GM12878 (cell line): ENCODE results near the gene FSTL1. TPM values are rescaled to one million over a fixed set of nuclear protein-coding genes. Genes with fewer than 3 reads are reported as not detected.

Experiments
- ATAC-seq: fragments of 200-7000 bp; cut with Tn5 transposase; 3 replicates; pipeline ENCODE4 v1.9.1; 2020; ENCODE audit warnings: mild to moderate bottlenecking, moderate library complexity
- BruUV-seq: library from RNA; stranded (reverse); fragments of 400-500 nt; replicated peaks from 2 replicates; lab custom pipeline; 2021; lab: Mats Ljungman, UMichigan
- CTCF ChIA-PET: fragments of 300-600 bp; sonication (Branson Sonifier 250); formaldehyde crosslinking; extraction: SDS; loops from one replicate; lab custom pipeline; 2021; ENCODE audit warnings: inconsistent platforms; lab: Yijun Ruan, JAX
- POLR2A ChIA-PET: fragments of 350-600 bp; formaldehyde crosslinking; extraction: SDS; loops from one replicate; lab custom pipeline; 2021; ENCODE audit warnings: inconsistent platforms; lab: Charles Lee
- RAD21 ChIA-PET: fragments of 300-600 bp; sonication (Branson Sonifier 250); formaldehyde crosslinking; loops from one replicate; lab custom pipeline; 2023; ENCODE audit warnings: antibody characterized with exemption; ENCODE audit not compliant: unreplicated experiment; lab: Charles Lee
- SMC1A ChIA-PET: fragments of 300-600 bp; sonication (Branson Sonifier 250); formaldehyde crosslinking; loops from one replicate; lab custom pipeline; 2023; ENCODE audit not compliant: unreplicated experiment, uncharacterized antibody; lab: Charles Lee
- DNase-seq: peaks from one replicate; pipeline ENCODE4 v3.0.0-alpha.2; 2011; ENCODE audit warnings: low read depth, low spot score
- FAIRE-seq: peaks from 3 replicates; lab custom pipeline; 2011; peaks lifted over from hg19 to GRCh38; lab: Jason Lieb, UNC
- H2AFZ ChIP-seq: 2 replicates; pipeline ENCODE4 v1.6.0; 2011; ENCODE audit warnings: low read depth, low read length, control low read depth; ENCODE audit not compliant: control insufficient read depth
- H3K27ac ChIP-seq: 2 replicates; pipeline ENCODE4 v1.5.1; 2011; ENCODE audit warnings: control low read depth; ENCODE audit not compliant: control insufficient read depth, insufficient read depth
- H3K27me3 ChIP-seq, 2 experiments: replicated peaks in 1 of 2; 2 replicates each; pipeline versions ENCODE4 v1.6.0 to v1.6.1; 2011; ENCODE audit warnings: low read length in 1 of 2; ENCODE audit not compliant: control insufficient read depth in 2 of 2, insufficient read depth in 2 of 2
- H3K36me3 ChIP-seq, 2 experiments: 2 replicates each; pipeline ENCODE4 v1.5.1; 2011; ENCODE audit warnings: low read length in 1 of 2; ENCODE audit not compliant: control insufficient read depth in 2 of 2, insufficient read depth in 2 of 2
- H3K4me1 ChIP-seq: 2 replicates; pipeline ENCODE4 v1.6.1; 2011; ENCODE audit warnings: mild to moderate bottlenecking, low read length, moderate library complexity, mixed read lengths; ENCODE audit not compliant: control insufficient read depth, insufficient read depth
- H3K4me2 ChIP-seq: 2 replicates; pipeline ENCODE4 v1.6.0; 2011; ENCODE audit warnings: control low read depth; ENCODE audit not compliant: control insufficient read depth, insufficient read depth
- H3K4me3 ChIP-seq: fragments of 200-600 bp; sonication (generic); 2 replicates; pipeline ENCODE4 v1.5.1; 2016
- H3K79me2 ChIP-seq: 2 replicates; pipeline ENCODE4 v1.6.0; 2011; ENCODE audit warnings: low read length; ENCODE audit not compliant: control insufficient read depth, insufficient read depth
- H3K9ac ChIP-seq: 2 replicates; pipeline ENCODE4 v1.8.0; 2011; ENCODE audit warnings: low read length, control low read depth, mixed read lengths; ENCODE audit not compliant: control insufficient read depth, insufficient read depth
- H3K9me3 ChIP-seq: replicated peaks from 3 replicates; pipeline ENCODE4 v1.5.1; 2011; ENCODE audit warnings: mild to moderate bottlenecking, low read length; ENCODE audit not compliant: control insufficient read depth, insufficient read depth
- H4K20me1 ChIP-seq: 2 replicates; pipeline ENCODE4 v1.6.0; 2011; ENCODE audit not compliant: control insufficient read depth, insufficient read depth
- BMI1 ChIP-seq: fragments of 450-650 bp; IDR thresholded peaks from 2 replicates; pipeline ENCODE4 v1.6.1; 2016; ENCODE audit warnings: mild to moderate bottlenecking, moderate library complexity, borderline replicate concordance
- GABPA ChIP-seq: IDR thresholded peaks from 2 replicates; pipeline ENCODE4 v1.6.1; 2014; ENCODE audit warnings: antibody characterized with exemption, low read depth, mild to moderate bottlenecking, inconsistent platforms
- JUNB ChIP-seq: IDR thresholded peaks from 2 replicates; pipeline ENCODE4 v1.6.1; 2016; ENCODE audit warnings: antibody characterized with exemption, mild to moderate bottlenecking
- NRF1 ChIP-seq: conservative IDR thresholded peaks from 2 replicates; pipeline ENCODE4 v1.6.1; 2011; ENCODE audit warnings: mild to moderate bottlenecking, low read depth, low read length, improper control_type of control experiment
- PAX5 ChIP-seq: IDR thresholded peaks from 2 replicates; pipeline ENCODE4 v1.6.1; 2011; ENCODE audit warnings: low read depth, low read length, borderline replicate concordance
- PAX8 ChIP-seq: fragments of 450-650 bp; IDR thresholded peaks from 2 replicates; pipeline ENCODE4 v1.6.1; 2017; ENCODE audit warnings: mild to moderate bottlenecking, moderate library complexity
- PKNOX1 ChIP-seq: fragments of 450-650 bp; IDR thresholded peaks from 2 replicates; pipeline ENCODE4 v1.6.1; 2016; ENCODE audit warnings: mild to moderate bottlenecking
- POLR2AphosphoS5 ChIP-seq: IDR thresholded peaks from 2 replicates; pipeline ENCODE4 v1.6.1; 2011; ENCODE audit warnings: mild to moderate bottlenecking, low read length, inconsistent platforms
- POU2F2 ChIP-seq: IDR thresholded peaks from 3 replicates; pipeline ENCODE4 v1.6.1; 2011; ENCODE audit warnings: low read depth, mild to moderate bottlenecking, low read length, borderline replicate concordance
- TAF1 ChIP-seq: IDR thresholded peaks from 2 replicates; pipeline ENCODE4 v1.6.1; 2011; ENCODE audit warnings: mild to moderate bottlenecking, low read depth, low read length, borderline replicate concordance
- ZNF207 ChIP-seq: fragments of 450-650 bp; IDR thresholded peaks from 2 replicates; pipeline ENCODE4 v1.6.1; 2014; ENCODE audit warnings: antibody characterized with exemption, mild to moderate bottlenecking, borderline replicate concordance
- ZNF687 ChIP-seq: fragments of 450-650 bp; IDR thresholded peaks from 2 replicates; pipeline ENCODE4 v1.6.1; 2017; ENCODE audit warnings: mild to moderate bottlenecking, moderate library complexity
- whole genome bisulfite sequencing: methylation state at CpG from one replicate; pipeline ENCODE4 v1.1.6; 2016; ENCODE audit warnings: low lambda C conversion rate; ENCODE audit not compliant: insufficient replicate concordance, insufficient coverage; ENCODE audit errors: missing lambda C conversion rate; 5-methylcytosine and 5-hydroxymethylcytosine counted together
- in situ Hi-C: fragments of 300-500 bp; cut with MboI; formaldehyde crosslinking; loops from 9 replicates; pipeline ENCODE4 v1.14.3; 2018; ENCODE audit warnings: mixed read lengths
- intact Hi-C: fragments of 100-400 bp; cut with micrococcal nuclease; formaldehyde crosslinking; loops from one replicate; pipeline ENCODE4 v1.14.2; 2022; ENCODE audit not compliant: unreplicated experiment
- polyA plus RNA-seq, 11 experiments: library from polyadenylated mRNA; depleted of rRNA in 4 of 11; unstranded in 6 of 11; stranded (reverse) in 5 of 11; fragments of >200 nt; fragmentation: Nextera tagmentation in 4 of 11; fragmentation: Illumina TruSeq in 1 of 11; extraction: Ambion mirVana in 4 of 11; extraction: Trizol in 1 of 11; gene quantifications; 1 replicate in 1 of 11; 2 replicates in 10 of 11; pipeline versions ENCODE4 v1.2.1 to v1.2.3, GENCODE V29; 2011 to 2016; ENCODE audit warnings: inconsistent platforms in 2 of 11, missing spikeins in 2 of 11, low read depth in 1 of 11
- total RNA-seq, 4 experiments: library from RNA; depleted of rRNA in 3 of 4; stranded (reverse); fragments of >200 nt in 3 of 4; fragmentation: Illumina TruSeq in 1 of 4; extraction: Trizol in 1 of 4; gene quantifications; 2 replicates each; pipeline versions ENCODE4 v1.2.1 to v1.2.3, GENCODE V29; 2013 to 2021

Gene FSTL1
- total and polyA plus RNA-seq, 10 of the 15 experiments (the other 5 are each of a cell fraction or from before 2014, with no cell fraction given): 0.06 to 1.7 (median 0.32) TPM; not detected in 4

GRCh38 chr3:120436523-120437050, 14.2 kb downstream of the FSTL1 start:
- Histone ChIP-seq H4K20me1 (no peaks in the 10 kb centered on the region), H3K9ac (no peak overlapping the region), H3K4me1 (no peaks in the 10 kb centered on the region), H3K4me2 (no peak overlapping the region), H3K27ac (no peak overlapping the region), H3K4me3 (no peak overlapping the region), H3K79me2 (no peaks in the 10 kb centered on the region), H2AFZ (no peak overlapping the region), H3K27me3 (peaks cover 0 to 6% of the 10 kb centered on the region in 2 experiments; a peak in 3 of 4 replicates), H3K9me3 (no peaks in the 10 kb centered on the region), H3K36me3 (no peaks in the 10 kb centered on the region)
- POLR2A ChIA-PET: no interaction called here
- intact Hi-C loops: no loop called here
- WGBS: 32% methylated on average over 4 of the region's 4 CpGs
- no TSS peak for BruUV-seq
- ATAC-seq (no peak), FAIRE-seq (no peak), DNase-seq (no peak)
- RAD21 ChIA-PET: no interaction called here
- TF ChIP-seq GABPA: no peak
- TF ChIP-seq TAF1: no peak
- no peak for TF ChIP-seq JUNB
- TF ChIP-seq PKNOX1: no peak
- TF ChIP-seq NRF1: no peak
- TF ChIP-seq POU2F2: no peak
- TF ChIP-seq ZNF687: no peak
- no peak for TF ChIP-seq PAX5
- TF ChIP-seq POLR2AphosphoS5: no peak
- TF ChIP-seq BMI1: no peak
- TF ChIP-seq PAX8: no peak
- no peak for TF ChIP-seq ZNF207
- SMC1A ChIA-PET: interaction anchor here (0.6 to 1.2 kb wide), 4 partner anchors 9 to 609 kb away, joined by 3 to 4 read pairs (median 3); no protein-coding TSS in a partner anchor
- CTCF ChIA-PET: no interaction called here
- in situ Hi-C loops: no loop called here
